Neutrophil (primary cell): ENCODE data around the gene LIMA1.
"Not testable (repeated sequence)": the region's sequence is repeated elsewhere in the genome, so short reads cannot be mapped to it uniquely, and the experiment has no call there.

ENCODE experiments used
- H3K27ac ChIP-seq: fragments of 200-600 bp; sonication (generic); 2 replicates; pipeline ENCODE4 v1.5.1; 2016; ENCODE audit warnings: mild to moderate bottlenecking, moderate library complexity
- H3K27me3 ChIP-seq: fragments of 200-600 bp; sonication (generic); 2 replicates; pipeline ENCODE4 v1.6.0; 2016; ENCODE audit warnings: mild to moderate bottlenecking
- H3K36me3 ChIP-seq: fragments of 200-600 bp; sonication (generic); 2 replicates; pipeline ENCODE4 v1.5.1; 2017
- H3K4me1 ChIP-seq, 2 experiments: fragments of 200-600 bp in 1 of 2; sonication (generic) in 1 of 2; 1 replicate in 1 of 2; 2 replicates in 1 of 2; pipeline versions ENCODE4 v1.5.1 to v1.6.1; 2013 to 2016; ENCODE audit warnings: low read depth in 1 of 2, low read length in 1 of 2, mild to moderate bottlenecking in 1 of 2, moderate library complexity in 1 of 2; ENCODE audit not compliant: control insufficient read depth in 1 of 2, insufficient read depth in 1 of 2
- H3K4me3 ChIP-seq, 2 experiments: fragments of 200-600 bp in 1 of 2; sonication (generic) in 1 of 2; 1 replicate in 1 of 2; 2 replicates in 1 of 2; pipeline ENCODE4 v1.5.1; 2013 to 2016; ENCODE audit warnings: low read depth in 1 of 2, low read length in 1 of 2, mild to moderate bottlenecking in 1 of 2, moderate library complexity in 1 of 2
- H3K9me3 ChIP-seq: fragments of 200-600 bp; sonication (generic); 2 replicates; pipeline ENCODE4 v1.5.1; 2016
- TF ChIP-seq, protein P1 (sequence below): fragments of 200-600 bp; sonication (generic); IDR thresholded peaks from 2 replicates; pipeline ENCODE4 v1.5.1; 2016; ENCODE audit warnings: antibody characterized with exemption

Gene LIMA1

DNA sequence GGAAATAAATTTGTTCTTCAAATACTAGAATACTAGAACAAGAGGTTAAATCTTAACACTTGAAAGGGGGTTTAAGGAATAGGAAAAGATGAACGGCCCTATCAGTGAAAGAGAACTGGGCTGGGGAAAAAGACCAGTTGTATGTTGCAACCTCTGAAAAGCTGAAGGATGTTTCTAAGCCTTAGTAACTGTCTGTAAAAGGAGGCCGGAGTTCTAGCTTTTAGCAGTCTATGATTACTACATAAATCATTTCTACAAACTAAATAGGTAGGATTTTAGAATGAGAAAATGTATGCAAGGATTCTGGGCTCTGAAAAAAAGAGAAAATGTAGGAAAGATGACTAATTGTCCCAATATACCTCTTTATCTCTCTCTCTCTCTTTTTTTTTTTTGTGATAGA, 121.1 kb downstream of the LIMA1 start:
- Histone ChIP-seq H3K4me1 (peaks cover 5 to 16% of the 10 kb centered on the region in 2 experiments), H3K36me3 (no peaks in the 10 kb centered on the region), H3K4me3 (no peak overlapping the region), H3K27ac (no peak overlapping the region), H3K9me3 (no peaks in the 10 kb centered on the region), H3K27me3 (no peaks in the 10 kb centered on the region)
- TF ChIP-seq, protein P1, sequence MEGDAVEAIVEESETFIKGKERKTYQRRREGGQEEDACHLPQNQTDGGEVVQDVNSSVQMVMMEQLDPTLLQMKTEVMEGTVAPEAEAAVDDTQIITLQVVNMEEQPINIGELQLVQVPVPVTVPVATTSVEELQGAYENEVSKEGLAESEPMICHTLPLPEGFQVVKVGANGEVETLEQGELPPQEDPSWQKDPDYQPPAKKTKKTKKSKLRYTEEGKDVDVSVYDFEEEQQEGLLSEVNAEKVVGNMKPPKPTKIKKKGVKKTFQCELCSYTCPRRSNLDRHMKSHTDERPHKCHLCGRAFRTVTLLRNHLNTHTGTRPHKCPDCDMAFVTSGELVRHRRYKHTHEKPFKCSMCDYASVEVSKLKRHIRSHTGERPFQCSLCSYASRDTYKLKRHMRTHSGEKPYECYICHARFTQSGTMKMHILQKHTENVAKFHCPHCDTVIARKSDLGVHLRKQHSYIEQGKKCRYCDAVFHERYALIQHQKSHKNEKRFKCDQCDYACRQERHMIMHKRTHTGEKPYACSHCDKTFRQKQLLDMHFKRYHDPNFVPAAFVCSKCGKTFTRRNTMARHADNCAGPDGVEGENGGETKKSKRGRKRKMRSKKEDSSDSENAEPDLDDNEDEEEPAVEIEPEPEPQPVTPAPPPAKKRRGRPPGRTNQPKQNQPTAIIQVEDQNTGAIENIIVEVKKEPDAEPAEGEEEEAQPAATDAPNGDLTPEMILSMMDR: no peak

DNA sequence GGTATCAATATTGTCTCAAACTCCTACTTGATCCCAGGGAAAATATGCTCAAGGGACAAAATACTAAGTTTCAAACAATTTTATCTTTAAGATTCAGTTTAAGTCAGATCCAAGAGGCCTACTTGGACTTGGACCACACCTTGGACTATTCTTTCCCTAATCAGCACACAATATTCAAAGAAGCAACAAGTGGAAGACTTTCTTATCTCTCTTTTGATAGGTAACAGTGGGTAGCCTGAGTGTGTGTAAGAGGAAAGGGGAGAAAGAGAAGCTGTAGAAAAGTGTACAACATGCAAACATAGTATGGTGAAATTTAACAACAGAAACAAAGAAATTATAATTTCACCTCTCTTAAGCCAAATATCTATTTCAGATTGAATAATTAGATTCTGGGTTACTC, 122.7 kb downstream of the LIMA1 start:
- H3K4me1 ChIP-seq: peaks cover 0 to 7% of the 10 kb centered on the region in 2 experiments
- no peak overlapping the region for H3K27ac ChIP-seq
- TF ChIP-seq, protein P1: no peak
- no peaks in the 10 kb centered on the region for H3K36me3 ChIP-seq
- no peak overlapping the region for H3K4me3 ChIP-seq
- no peaks in the 10 kb centered on the region for H3K27me3 ChIP-seq
- H3K9me3 ChIP-seq: no peaks in the 10 kb centered on the region

DNA sequence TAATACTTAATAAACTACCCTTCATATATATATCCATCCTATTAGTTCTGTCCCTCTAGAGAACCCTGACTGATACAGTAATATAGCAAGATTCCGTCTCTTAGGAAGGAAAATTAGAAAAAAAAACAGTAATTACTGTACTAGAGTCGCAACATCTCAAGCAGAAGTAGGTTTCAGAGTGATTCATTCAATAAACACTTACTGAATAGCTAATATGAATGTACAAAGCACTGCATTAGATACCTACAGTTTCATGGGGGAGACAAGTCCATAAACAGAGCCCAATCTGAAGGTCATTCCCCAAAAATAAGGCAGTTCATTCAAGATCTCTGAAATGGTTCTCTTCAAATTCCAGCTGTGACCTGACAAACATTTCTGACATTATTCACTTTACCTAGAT, 126.1 kb downstream of the LIMA1 start:
- TF ChIP-seq, protein P1: no peak
- H3K9me3 ChIP-seq: no peaks in the 10 kb centered on the region
- peaks cover 5% of the 10 kb centered on the region for H3K36me3 ChIP-seq
- no peaks in the 10 kb centered on the region for H3K27me3 ChIP-seq
- H3K27ac ChIP-seq: no peak overlapping the region
- H3K4me3 ChIP-seq: no peak overlapping the region
- peaks cover 0 to 2% of the 10 kb centered on the region in 2 experiments for H3K4me1 ChIP-seq

- no peak overlapping the region for H3K4me3 ChIP-seq
- no peak overlapping the region for H3K27ac ChIP-seq
- no peaks in the 10 kb centered on the region for H3K4me1 ChIP-seq
- H3K36me3 ChIP-seq: peaks cover 5% of the 10 kb centered on the region
- TF ChIP-seq, protein P1: no peak
- H3K27me3 ChIP-seq: no peaks in the 10 kb centered on the region
- H3K9me3 ChIP-seq: no peaks in the 10 kb centered on the region
These were observed 126.7 kb downstream of the LIMA1 start for GRCh38 chr12:50156641-50157040.

GRCh38 chr12:50154947-50155346, 128.4 kb downstream of the LIMA1 start:
- H3K4me1 ChIP-seq, H3K9me3 ChIP-seq, H3K27me3 ChIP-seq, H3K27ac ChIP-seq, H3K36me3 ChIP-seq, H3K4me3 ChIP-seq: not testable (repeated sequence)

- H3K9me3 ChIP-seq: no peaks in the 10 kb centered on the region
- no peaks in the 10 kb centered on the region for H3K4me1 ChIP-seq
- H3K4me3 ChIP-seq: no peak overlapping the region
- peaks cover 5% of the 10 kb centered on the region for H3K36me3 ChIP-seq
- no peak overlapping the region for H3K27ac ChIP-seq
- H3K27me3 ChIP-seq: no peaks in the 10 kb centered on the region
- TF ChIP-seq, protein P1: no peak
These were observed 132.2 kb downstream of the LIMA1 start for GRCh38 chr12:50151047-50151687.
